Fibroblast of gingiva (primary cell): ENCODE measurements around the gene GHR.
"Not testable (repeated sequence)": the region's sequence is repeated elsewhere in the genome, so short reads cannot be mapped to it uniquely, and the experiment has no call there.

ENCODE experiments used
- DNase-seq: peaks from one replicate; pipeline ENCODE4 v3.0.0-alpha.2; 2011; ENCODE audit warnings: low read depth

The GHR gene

GRCh38 chr5:42718591-42718990 is 295.4 kb downstream of the GHR start:
- DNase-seq, result no peak

DNA sequence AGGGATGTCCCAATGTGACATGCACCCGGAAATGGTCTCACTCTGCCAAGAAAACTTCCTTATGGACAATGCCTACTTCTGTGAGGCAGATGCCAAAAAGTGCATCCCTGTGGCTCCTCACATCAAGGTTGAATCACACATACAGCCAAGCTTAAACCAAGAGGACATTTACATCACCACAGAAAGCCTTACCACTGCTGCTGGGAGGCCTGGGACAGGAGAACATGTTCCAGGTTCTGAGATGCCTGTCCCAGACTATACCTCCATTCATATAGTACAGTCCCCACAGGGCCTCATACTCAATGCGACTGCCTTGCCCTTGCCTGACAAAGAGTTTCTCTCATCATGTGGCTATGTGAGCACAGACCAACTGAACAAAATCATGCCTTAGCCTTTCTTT is 295.8 kb downstream of the GHR start:
- no peak for DNase-seq

DNA sequence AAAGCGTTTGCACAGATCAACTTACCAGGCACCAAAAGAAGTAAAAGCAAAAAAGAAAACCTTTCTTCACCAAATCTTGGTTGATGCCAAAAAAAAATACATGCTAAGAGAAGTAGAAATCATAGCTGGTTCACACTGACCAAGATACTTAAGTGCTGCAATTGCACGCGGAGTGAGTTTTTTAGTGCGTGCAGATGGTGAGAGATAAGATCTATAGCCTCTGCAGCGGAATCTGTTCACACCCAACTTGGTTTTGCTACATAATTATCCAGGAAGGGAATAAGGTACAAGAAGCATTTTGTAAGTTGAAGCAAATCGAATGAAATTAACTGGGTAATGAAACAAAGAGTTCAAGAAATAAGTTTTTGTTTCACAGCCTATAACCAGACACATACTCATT is 297.0 kb downstream of the GHR start:
- no peak for DNase-seq

GRCh38 chr5:42721484-42721883 is 298.2 kb downstream of the GHR start:
- no peak for DNase-seq

DNA sequence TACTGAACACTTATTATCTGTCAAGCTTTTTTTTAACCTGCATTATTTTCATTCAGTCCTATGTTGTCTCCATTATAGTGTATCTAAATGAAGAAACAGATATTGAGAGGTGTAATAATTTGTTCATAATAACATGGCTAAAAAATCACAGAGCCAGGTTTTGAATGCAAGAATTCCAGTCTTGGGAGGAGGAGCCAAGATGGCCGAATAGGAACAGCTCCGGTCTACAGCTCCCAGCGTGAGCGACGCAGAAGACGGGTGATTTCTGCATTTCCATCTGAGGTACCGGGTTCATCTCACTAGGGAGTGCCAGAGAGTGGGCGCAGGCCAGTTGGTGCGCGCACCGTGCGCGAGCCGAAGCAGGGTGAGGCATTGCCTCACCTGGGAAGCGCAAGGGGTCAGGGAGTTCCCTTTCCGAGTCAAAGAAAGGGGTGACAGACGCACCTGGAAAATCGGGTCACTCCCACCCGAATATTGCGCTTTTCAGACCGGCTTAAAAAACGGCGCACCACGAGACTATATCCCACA is 311.4 kb downstream of the GHR start:
- DNase-seq, result not testable (repeated sequence)

- DNase-seq, result no peak
These were observed 317.7 kb downstream of the GHR start for GRCh38 chr5:42740920-42741319.

DNA sequence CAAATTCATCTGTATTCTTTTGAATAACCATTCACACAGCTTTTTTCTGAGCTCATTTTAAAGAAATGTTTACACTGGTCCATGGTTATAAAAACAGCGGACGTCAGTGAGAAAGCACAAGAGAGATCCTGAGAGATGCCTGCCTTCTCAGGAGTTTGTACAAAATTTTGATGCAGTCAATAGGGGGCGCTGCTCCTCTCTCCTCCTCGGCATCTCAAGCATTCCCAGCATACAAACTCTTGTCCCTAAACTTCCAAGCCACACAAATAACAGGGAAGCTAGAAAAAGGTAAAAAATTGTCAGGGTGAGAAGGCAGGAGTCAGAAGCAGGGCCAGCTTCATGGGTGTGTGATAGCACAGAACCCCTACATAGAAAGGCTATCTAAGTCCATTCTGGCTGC is 322.2 kb downstream of the GHR start:
- DNase-seq, result no peak

DNA sequence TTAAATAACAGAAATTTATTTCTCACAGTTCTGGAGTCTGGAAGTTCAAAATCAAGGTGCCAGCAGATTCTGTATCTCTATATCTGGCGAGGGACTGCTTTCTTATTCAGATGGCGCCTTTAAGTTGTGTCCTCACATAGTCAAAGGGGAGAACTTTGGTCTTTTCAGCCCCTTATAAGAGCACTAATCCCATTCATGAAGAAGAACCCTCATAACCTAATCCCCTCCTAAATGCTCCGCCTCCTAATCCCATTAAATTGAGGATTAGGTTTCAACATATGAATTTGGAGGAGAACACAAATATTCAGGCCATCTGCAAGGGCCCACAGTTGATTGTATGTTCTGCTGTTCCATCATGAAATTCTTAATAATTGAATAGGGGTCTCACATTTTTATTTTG is 322.6 kb downstream of the GHR start:
- DNase-seq, result no peak

GRCh38 chr5:42749020-42749419 is 325.8 kb downstream of the GHR start:
- no peak for DNase-seq

DNA sequence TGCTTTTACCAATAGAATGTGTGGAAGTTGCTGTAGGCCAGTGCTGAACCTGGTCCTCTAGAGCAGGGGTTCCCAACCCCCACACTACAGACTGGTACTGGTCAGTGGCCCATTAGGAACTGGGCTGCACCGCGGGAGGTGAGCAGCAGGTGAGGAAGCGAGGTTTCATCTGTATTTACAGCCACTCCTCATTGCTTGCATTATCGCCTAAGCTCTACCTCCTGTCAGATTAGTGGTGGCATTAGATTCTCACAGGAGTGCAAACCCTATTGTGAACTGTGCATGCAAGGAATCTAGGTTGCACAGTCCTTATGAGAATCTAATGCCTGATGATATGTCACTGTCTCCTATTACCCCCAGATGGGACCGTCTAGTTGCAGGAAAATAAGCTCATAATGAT is 327.3 kb downstream of the GHR start:
- DNase-seq, result no peak

DNA sequence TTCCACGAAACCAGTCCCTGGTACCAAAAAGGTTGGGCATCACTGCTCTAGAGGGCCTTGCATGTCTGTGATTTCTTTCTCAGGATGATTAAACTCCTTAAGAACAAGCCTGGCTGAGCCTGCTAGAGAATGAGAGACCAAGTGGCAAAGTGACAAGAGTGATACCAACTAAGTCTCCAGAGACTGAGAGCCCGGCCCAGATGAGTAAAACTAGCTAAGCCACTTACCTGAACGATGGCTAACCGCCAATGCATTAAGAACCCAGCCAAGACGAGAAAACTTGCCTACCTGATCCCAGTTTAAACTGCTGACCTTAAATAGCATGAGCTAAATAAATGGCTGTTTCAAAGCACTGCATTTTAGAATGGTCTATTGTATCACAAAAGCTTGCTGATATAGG is 327.8 kb downstream of the GHR start:
- DNase-seq, result no peak

DNA sequence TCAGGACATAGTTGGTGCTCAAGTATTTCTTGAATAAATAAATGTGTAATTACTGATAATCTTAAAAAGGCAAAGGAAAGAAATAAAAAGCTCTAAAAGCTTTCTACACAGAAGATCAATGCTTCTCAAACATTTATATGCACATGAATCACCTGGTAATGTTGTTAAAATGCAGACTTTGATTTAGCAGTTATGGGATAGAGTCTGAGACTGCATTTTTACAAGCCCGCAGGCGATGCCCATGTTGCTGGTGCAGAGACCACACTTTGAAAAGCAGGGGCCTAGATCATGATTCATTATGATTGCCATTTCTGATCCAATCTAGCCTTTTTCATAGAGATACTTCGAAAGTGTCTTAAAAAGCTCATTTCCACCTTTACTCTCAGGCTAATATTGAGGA is 329.9 kb downstream of the GHR start:
- no peak for DNase-seq

DNA sequence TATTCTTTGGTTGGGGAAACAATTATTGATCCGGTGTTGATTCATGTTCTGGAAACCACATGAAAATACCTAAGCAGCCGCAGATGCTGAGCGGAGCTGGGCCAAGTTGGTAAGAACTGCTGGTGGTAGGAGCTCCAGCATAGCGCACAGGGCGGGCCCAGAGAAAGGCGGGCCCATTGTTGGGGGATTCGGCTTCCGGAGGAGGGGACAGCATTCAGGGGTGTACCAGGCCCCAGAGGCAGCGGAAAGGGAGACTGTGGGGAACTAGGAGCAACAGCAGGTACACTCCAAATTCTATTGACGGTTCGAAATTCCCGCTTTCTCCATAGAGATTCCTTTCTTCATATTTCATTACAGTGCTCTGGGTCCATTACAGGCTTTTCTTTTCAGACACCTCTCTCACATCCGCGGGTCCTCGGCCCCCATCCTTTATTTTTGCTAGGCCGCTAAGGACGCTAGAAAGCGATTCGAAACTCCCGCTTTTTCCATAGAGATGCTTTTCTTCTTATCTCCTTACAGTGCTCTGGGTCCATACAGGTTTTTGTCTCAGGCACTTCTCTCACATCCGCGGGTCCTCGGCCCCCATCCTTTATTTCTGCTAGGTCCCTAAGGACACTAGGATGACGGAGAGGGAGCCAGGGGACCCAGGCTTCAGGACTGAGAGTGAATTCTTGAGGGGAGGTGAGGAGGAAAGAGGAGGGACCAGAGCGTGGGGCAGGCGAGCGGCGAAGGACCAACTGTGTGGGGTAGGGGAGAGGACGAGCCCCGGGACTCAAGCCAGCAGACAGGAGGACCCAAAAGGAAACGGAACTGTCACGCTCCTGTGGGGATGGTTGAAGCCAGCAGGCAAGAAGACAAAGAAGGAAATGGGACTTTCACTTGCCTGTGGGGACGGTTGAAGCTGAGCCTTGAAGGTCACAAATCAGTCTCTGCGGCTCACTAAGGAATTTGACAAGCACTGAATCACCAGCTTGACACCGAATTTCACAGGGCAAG is 333.7 kb downstream of the GHR start, which contains the start of gene CCDC152:
Gene CCDC152 (plus strand): TSS at position 213 of the 996 bp plus-strand sequence. CDS start 2,304 bp downstream, outside the sequence.
- DNase-seq, result peak; percentile 16

GRCh38 chr5:42759456-42759855 is 336.2 kb downstream of the GHR start:
- DNase-seq, result no peak

DNA sequence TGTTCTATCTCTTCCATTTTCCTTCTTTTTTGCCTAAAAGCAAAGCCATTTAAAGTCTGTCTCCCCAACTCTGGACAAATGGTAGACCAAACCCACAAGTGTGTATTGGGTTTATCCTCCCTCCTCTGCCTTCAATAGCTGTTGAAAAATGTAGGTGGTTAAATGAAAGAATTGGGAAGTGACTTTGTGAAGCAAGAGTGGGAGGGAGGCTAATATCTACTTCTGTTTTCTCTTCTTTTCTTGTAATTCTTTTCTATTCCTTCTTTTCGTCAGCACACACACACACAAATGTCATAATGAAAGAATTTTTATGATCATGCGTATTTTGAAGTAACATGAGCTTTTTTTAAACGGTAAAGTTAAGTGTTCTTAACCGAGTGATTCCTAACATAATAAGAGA is 337.2 kb downstream of the GHR start:
- DNase-seq, result no peak

DNA sequence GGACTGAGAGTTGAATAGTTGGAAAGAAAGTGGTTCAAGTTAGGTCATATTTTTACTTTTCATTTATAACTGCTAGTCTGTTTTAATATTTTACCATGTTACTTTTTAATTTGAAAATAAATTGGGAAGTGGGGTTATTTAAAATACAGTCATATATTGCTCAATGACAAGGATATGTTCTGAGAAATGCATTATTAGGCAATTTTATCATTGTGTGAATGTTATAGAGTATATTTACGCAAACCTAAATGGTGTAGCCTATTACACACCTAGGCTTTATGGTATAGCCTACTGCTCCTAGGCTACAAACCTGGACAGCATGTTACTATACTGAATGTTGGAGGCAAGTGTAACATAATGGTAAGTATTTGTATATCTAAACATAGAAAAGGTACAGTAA is 338.6 kb downstream of the GHR start:
- no peak for DNase-seq

DNA sequence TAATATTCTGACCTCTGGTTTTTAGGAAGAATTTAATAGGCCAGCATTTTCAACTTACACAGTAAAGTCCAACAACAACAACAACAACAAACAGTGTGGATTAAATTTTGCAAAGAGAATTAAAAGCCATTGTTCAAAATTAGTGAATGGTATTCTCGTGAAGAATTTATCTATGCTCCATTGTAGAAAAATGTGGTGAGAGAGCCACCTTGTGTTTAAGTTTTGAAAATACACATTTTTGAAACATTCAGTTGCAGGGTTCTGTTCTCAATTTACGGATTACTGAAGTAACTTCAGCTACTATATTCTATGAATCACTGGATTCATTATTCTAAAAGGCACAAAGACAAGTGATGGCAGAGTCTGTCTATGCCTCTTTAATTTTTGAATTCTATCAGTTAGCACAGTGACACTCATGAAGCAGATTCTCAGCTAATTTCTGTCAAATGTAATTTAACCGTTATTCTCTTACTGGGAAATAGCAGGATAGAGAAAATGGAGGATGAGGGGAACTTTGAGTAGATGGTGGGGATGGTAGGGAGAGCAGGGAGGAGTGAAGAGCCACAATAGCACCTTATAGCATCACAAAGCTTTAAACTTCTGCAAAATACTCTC is 344.4 kb downstream of the GHR start:
- peak; percentile 48 for DNase-seq

DNA sequence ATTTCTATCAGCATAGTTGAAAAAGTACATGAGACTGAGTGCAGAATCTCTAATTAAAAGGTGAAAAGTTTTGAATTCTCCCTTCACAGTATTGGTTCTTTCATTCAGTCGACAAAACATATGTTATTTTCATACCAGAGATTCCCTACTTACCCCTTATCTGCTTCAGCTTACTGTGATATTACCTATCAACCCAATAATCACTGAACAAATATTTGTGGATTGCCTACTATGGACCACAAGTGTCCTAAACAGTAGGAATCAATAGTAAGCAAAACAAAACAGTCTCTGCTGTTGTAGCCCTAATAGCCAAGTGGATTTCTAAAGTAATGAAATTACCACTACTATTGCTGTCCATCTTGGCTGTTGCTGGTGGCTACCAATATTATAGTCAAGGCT is 344.9 kb downstream of the GHR start:
- no peak for DNase-seq

- no peak for DNase-seq
These were observed 346.8 kb downstream of the GHR start for GRCh38 chr5:42770003-42770402.
